ENCODE results near the gene TOMM40L. TPM values are rescaled to one million over a fixed set of nuclear protein-coding genes. Genes with fewer than 3 reads are reported as not detected.

The TOMM40L gene
- 10.2 and 10.9 TPM in 2 replicates for total RNA-seq

GRCh38 chr1:161225534-161226319 lies at the start of gene TOMM40L:
TOMM40L (plus strand) TSS chr1:161226060; CDS start chr1:161226490, 430 bp downstream.

GRCh38 chr1:161177112-161177935 lies 48.5 kb upstream of the TOMM40L start, which contains the start of gene B4GALT3:
B4GALT3 (minus strand) TSS chr1:161177507; CDS start chr1:161176060, 1,447 bp downstream.

DNA sequence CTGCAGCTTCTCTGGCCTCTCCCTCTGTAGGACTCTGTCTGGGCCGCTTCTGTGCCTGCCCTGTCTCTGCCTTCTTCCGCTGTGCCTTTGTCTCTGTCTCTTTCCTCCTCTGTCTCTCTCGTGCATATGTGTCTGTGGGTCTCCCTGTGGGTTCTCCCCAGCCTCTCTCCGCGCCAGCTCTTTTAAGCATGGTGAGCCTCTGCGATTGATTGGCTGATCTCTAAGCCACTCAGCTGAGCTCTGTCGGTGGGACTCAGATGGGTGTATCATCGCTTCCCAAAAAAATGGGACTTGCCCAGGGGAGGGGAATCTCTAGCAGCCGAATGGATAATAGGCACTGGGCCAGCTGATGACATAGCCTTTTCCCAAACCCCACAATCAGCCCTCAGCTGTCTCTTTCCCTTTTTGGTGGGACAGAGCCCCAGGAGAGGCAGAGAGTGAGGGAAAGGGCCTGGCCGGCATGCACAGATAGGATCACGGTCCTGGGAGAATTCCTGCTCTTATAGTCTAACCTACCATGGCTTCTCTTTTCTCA lies 26.9 kb upstream of the TOMM40L start, which contains the start of gene ADAMTS4:
Gene ADAMTS4, minus strand, starts transcription at position 158 of the 535 bp plus-strand sequence. CDS start 427 bp downstream, outside the sequence.

DNA sequence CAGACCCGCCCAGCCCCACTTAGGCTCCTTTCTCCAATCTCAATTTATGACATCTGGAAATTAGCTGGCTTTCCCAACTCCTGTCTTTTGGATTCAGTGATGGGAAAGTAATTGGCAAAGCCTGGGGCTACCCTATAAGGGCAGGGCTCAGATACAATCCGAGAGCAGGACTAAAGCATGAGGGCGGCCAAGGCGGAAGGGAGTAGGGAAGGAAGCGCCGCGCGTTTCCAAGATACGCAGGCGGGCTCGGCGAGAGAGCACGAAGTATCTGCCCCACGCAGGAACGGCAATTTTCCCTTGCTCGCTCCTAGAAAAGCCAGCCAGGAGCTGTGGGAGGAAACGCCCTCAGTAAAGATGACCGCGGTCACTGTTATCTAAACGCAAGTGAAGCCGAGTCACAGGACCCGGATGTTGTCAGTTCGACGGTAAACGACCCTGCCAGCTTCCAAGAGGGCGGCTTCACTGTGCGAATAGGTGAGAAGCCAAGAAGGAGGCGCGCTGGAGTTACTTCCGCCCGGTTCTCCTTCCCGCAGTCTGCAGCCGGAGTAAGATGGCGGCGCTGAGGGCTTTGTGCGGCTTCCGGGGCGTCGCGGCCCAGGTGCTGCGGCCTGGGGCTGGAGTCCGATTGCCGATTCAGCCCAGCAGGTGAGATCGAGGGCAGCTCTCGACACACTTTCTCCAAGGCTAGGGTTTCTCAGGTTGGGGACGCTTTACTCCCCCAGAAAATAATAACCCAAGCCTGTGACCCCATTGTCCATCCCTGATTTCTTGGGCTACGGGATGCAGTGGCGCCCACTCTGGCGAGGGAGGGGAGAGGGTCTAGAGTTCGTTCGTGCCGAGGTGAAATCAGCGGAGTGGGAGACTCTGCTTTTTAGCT lies 23.8 kb upstream of the TOMM40L start, which contains the start of gene NDUFS2:
Gene NDUFS2, plus strand, starts transcription at position 532 of the 877 bp plus-strand sequence. Its CDS starts 19 bp downstream, at position 551.

GRCh38 chr1:161215076-161215475 lies 10.8 kb upstream of the TOMM40L start, which contains the start of gene FCER1G:
FCER1G (plus strand) TSS chr1:161215295; CDS start chr1:161215322, 27 bp downstream.

DNA sequence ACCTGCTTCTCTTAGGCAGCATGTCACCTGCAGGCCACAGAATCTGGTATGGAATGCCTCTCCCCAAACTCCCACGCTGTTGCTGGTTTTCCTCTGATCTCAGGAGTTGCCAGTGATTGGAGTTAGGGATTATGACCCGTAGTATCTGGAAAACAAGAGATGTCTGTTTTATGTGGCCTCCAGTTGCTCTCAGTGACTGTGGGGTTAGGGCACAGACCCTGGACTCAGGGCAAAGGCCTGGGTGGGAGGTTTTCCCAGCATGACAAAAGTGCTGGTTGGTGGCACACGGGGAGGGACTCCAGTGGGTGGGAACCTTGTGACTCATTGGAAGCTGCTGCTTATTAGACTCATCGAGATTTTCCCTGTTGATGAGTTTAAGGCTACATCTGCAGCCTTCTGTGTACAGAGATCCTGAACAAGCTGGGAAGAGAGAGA lies 12.2 kb downstream of the TOMM40L start, which contains the start of gene NR1I3:
Gene NR1I3, minus strand, starts transcription at position 165 of the 435 bp plus-strand sequence. CDS start 1,638 bp downstream, outside the sequence.

DNA sequence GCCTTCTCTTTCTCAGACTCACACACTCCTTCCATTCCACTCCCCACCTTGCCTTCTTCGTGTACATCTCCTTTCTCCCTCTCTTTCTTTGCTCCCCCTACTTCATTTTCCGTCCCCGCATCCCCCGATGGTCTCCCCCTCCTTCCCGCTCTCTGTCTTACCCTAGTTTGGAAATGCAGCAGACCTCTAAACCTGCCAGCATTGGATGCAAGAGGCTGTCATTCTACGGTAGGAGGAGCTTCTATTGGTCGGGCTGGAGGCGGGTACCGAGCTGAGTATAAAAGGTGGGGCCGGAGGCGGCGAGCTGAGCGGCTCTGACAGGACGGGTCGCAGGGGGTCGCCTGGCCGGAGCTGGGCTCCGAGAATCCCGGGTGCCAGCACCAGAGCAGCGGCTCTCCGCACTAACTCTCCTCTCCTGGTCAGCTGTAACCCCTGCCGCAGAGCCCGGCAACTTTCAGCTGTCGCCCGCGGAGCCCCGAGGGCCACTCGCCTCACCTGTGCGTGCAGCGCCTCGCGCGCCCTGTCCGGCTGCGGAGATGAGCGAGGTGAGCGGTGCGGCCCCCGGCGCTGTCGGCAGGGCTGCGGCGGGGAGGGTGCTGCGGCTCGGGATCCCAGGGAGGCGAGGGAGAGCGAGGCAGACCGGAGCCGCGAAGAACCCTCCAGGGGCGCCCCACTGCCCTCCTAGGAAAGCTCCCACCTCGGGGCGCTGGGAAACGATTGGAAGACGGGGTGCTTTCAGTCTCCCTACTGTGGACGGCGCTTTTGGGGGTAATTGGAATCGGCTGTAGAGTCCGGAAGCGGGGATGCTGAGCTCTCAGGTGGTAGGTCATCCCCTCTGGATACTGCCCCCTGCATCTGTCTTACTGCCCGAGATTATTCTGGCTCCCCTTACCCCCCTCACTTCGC lies 32.8 kb downstream of the TOMM40L start, which contains the start of gene PCP4L1:
Gene PCP4L1, plus strand, starts transcription at position 307 of the 906 bp plus-strand sequence. Its CDS starts 230 bp downstream, at position 537.

Other genes starting within 250 kb of the TOMM40L start
- 111 and 184 TPM in 2 replicates for gene F11R, start 204.9 kb upstream of the TOMM40L start, total RNA-seq
- 9.1 and 15.4 TPM in 2 replicates for gene TSTD1, start 187.1 kb upstream of the TOMM40L start, total RNA-seq
- 85.4 and 91.7 TPM in 2 replicates for gene USF1, start 180.1 kb upstream of the TOMM40L start, total RNA-seq
- gene ARHGAP30, start 156.2 kb upstream of the TOMM40L start, total RNA-seq: not detected in 2 replicates
- under 0.01 and 0.34 TPM in 2 replicates for gene NECTIN4, start 136.5 kb upstream of the TOMM40L start, total RNA-seq
- 0.95 and 1.6 TPM in 2 replicates for gene KLHDC9, start 127.7 kb upstream of the TOMM40L start, total RNA-seq
- 38.9 and 39.4 TPM in 2 replicates for gene PFDN2, start 108.0 kb upstream of the TOMM40L start, total RNA-seq
- 9.1 and 12.4 TPM in 2 replicates for gene NIT1, start 108.0 kb upstream of the TOMM40L start, total RNA-seq
- gene DEDD, start 93.4 kb upstream of the TOMM40L start, total RNA-seq: 43.3 and 50.0 TPM in 2 replicates
- gene UFC1, start 72.1 kb upstream of the TOMM40L start, total RNA-seq: 154 and 165 TPM in 2 replicates
- gene USP21, start 66.6 kb upstream of the TOMM40L start, total RNA-seq: 3.7 and 4.0 TPM in 2 replicates
- gene PPOX, start 59.6 kb upstream of the TOMM40L start, total RNA-seq: 11.9 and 15.5 TPM in 2 replicates
- 15.6 and 20.3 TPM in 2 replicates for gene B4GALT3, start 48.6 kb upstream of the TOMM40L start, total RNA-seq
- gene ADAMTS4, start 27.0 kb upstream of the TOMM40L start, total RNA-seq: 10.0 and 13.3 TPM in 2 replicates
- gene NDUFS2, start 23.7 kb upstream of the TOMM40L start, total RNA-seq: 161 and 182 TPM in 2 replicates
- 0.17 TPM in 1 of 2 replicates, not detected in the other for gene FCER1G, start 10.8 kb upstream of the TOMM40L start, total RNA-seq
- not detected in 2 replicates for gene APOA2, start 2.4 kb upstream of the TOMM40L start, total RNA-seq
- gene NR1I3, start 12.1 kb downstream of the TOMM40L start, total RNA-seq: not detected in 2 replicates
- gene PCP4L1, start 32.7 kb downstream of the TOMM40L start, total RNA-seq: not detected in 2 replicates
- 1.3 and 1.7 TPM in 2 replicates for gene MPZ, start 83.9 kb downstream of the TOMM40L start, total RNA-seq
- gene SDHC, start 88.3 kb downstream of the TOMM40L start, total RNA-seq: 20.2 and 28.7 TPM in 2 replicates
- not detected in 2 replicates for gene CFAP126, start 141.8 kb downstream of the TOMM40L start, total RNA-seq